ENCODE measurements around the gene C16orf95. TPM values are rescaled to one million over a fixed set of nuclear protein-coding genes. Genes with fewer than 3 reads are reported as not detected.
"Not testable (repeated sequence)": the region's sequence is repeated elsewhere in the genome, so short reads cannot be mapped to it uniquely, and the experiment has no call there.

Gene C16orf95
- total RNA-seq (2014; rRNA removed; shearing (Covaris generic)), result 18.0 and 22.8 TPM in 2 replicates

- peak; percentile 90 for DNase-seq (ENCODE audit: low spot score)
Measured at GRCh38 chr16:87316923-87317749, at the start of gene C16orf95. Gene C16orf95, minus strand, starts transcription at chr16:87317392. Its CDS starts 150 bp downstream, at chr16:87317242.

DNA sequence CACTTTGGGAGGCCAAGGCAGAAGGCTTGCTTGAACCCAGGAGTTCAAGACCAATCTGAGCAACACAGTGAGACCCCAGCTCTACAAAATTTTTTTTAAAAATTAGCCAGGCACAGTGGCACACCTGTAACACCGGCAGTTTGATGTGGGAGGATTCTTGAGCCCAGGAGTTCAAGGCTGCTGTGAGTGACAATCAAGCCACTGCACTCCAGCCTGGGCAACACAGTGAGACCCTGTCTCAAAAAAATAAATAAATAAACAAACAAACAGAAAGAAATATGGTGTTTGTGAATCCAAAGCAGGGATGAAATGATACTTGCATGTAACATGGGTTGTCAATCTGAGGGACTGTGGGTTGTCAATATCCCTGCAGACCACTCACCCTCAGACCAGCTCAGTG lies 49.7 kb upstream of the C16orf95 start:
- DNase-seq (ENCODE audit: low spot score), result no peak

DNA sequence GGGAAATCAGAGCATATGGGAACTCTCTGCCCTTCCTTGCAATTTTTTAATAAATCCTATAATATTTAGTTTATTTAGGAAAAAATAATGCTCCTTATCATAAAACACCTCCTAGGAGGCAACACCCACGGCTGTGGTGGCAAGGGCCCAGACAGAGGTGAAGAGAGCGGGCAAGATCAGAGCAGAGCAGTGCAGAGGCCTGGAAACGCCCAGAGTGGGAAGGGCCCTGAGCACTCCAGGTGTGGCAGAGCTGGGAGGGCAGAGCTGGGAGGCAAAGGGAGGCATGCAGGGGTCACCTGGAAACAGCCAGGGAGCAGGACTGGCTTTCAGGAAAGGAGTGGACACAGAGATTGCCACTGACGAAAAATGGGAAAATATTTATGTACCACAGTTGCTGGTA lies 49.1 kb upstream of the C16orf95 start:
- DNase-seq (ENCODE audit: low spot score), result no peak

GRCh38 chr16:87365021-87365713 lies 48.0 kb upstream of the C16orf95 start:
- no peak for DNase-seq (ENCODE audit: low spot score)

GRCh38 chr16:87363771-87364455 lies 46.7 kb upstream of the C16orf95 start:
- no peak for DNase-seq (ENCODE audit: low spot score)

- DNase-seq (ENCODE audit: low spot score), result not testable (repeated sequence)
Measured at GRCh38 chr16:87362828-87363559, 45.8 kb upstream of the C16orf95 start.

DNA sequence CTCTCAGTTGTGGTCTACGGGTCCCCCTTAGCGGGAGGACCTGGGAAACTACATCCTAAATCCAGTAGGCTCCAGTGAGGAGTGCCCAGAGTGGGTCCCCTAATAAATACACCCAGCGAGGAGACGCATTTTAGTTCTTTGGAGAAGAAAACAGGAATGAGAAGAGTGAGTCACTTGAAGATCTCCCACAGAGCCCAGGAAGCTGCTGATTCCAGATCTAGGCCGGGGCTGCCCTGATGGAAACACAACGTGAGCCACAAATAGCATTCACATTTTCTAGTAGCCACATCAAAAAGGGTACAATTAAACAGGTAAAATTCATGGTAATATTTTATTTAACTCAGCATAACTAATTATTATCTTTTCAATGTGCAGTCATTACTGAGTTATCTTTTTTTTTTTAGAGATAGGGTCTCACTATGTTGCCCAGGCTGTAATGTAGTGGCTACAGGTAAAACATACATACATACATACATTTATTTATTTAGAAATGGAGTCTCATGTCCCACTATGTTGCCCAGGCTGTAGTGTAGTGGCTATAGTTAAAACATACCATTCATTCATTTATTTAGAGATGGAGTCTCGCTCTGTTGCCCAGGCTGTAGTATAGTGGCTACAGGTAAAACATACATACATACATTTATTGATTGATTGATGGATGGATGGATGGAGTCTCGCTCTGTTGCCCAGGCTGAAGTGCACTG lies 44.9 kb upstream of the C16orf95 start:
- DNase-seq (ENCODE audit: low spot score), result no peak

DNA sequence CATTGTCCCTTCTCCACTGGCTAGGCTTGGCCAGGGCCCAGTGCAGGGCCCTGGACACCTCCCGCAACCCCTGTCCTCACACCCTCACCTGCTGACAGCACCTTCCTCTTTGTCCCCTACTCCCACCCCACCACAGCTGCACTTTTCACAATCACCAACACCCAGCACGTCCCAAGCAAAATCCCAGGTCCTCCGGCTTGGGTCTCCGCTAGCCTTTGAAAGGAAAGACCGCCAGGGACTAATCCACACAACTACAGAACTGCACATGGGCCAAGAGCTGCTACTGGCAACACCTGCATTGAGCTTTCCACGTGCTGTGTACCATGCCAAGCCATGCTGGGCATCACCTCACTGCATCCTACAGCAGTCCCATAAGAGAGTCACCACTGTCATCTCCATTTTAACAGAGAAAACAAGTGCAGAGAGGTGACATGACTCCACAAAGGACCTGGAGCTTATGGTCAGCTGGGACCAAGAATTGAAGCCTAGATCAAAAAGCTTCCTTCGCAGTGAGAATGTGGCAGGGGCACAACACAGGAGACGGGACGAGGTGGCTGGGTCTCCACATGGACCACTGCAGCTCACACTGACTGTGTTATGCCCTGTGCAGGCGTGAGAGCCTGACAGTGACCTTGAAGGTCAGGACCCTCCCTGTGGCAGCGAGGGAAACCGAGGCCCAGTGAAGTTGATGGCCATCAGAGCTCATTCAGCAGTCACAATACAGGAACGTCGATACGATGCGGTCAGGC lies 43.8 kb upstream of the C16orf95 start:
- DNase-seq (ENCODE audit: low spot score), result no peak

DNA sequence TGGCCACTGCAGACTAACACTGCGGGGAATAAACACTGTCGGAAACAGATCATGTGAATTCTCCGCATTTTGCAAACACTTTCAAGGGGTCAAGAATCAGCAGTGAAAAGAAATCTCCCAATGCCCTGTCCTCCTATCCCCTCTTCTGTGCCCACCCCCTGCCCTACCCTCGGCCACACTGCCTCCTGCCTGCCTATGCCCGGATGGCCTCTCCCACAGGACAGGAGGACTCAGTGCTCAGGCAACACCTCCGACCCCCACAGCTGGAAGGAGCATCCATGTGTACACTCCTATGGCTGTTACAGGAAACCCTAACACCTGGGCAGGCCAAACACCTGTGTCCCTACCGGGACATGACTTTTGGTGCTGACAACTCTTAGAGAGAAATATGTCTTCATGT lies 41.9 kb upstream of the C16orf95 start:
- DNase-seq (ENCODE audit: low spot score), result no peak

GRCh38 chr16:87358696-87359095 lies 41.5 kb upstream of the C16orf95 start:
- no peak for DNase-seq (ENCODE audit: low spot score)

GRCh38 chr16:87358250-87358649 lies 41.1 kb upstream of the C16orf95 start:
- DNase-seq (ENCODE audit: low spot score), result no peak

DNA sequence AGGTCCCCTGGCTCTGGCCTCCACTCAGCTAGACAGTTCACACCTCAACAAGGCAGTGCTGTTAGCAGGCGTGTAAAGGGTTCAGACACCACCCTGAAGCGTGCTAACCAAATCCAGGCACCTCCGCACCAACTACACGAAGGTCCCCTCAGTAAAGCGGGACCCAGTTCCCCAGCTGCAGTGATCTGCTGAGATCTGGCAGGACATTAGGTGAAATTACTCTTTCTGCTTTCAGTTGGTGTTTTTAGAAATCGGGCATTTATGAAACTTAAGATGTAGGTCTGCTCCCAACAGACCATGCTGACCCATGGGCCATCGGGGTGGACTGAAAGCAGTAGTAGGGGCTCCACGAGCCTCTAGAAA lies 39.3 kb upstream of the C16orf95 start:
- no peak for DNase-seq (ENCODE audit: low spot score)

DNA sequence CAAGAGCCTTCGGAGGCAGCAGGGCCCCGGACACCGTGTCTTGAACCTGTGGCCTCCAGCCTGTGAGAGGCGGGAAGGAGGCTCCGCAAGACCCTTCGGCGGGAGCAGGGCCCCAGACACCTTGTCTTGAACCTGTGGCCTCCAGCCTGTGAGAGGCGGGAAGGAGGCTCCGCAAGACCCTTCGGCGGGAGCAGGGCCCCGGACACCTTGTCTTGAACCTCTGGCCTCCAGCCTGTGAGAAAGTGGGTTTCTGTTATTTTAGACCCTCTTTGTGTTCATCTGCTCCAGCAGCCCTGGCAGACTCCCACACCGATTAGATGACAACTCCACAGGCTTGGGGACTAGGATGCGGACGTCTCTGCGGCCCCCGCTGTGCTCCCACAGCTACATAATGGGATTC lies 36.4 kb upstream of the C16orf95 start:
- no peak for DNase-seq (ENCODE audit: low spot score)

DNA sequence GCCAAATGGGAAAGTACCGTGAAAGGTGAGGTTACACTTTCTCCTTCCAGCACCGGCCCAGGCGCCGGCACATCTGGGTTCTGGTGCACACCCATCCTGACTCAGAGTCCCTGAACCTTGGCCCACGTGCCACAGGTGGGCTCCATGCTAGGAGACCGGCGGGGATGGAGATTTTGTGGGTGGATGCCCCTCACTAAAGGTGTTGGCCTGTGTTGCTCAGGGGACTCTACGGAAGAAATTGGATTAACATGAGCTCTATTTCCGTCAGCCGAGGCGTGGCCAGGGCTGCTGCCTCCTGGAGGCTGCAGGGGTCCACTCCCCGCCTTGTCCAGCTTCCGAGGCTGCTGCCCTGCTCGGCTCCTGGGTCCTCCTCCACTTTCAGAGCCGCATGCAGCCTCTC lies 35.6 kb upstream of the C16orf95 start:
- DNase-seq (ENCODE audit: low spot score), result no peak

DNA sequence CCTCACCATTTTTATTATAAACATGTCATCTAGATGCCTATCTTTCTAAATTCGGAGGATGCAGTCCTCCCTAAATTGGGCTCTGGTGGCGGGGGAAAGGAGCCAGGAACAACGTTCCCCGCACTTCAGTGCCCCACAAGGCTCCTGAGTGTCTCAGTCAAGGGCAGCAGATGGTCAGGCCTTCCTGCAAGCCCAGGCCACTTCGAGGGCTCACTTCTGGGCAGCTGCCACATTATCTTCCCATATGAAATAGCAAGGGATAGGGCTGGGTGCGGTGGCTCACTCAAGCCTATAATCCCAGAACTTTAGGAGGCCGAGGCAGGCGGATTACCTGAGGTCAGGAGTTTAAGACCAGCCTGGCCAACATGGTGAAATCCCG lies 34.1 kb upstream of the C16orf95 start:
- no peak for DNase-seq (ENCODE audit: low spot score)

DNA sequence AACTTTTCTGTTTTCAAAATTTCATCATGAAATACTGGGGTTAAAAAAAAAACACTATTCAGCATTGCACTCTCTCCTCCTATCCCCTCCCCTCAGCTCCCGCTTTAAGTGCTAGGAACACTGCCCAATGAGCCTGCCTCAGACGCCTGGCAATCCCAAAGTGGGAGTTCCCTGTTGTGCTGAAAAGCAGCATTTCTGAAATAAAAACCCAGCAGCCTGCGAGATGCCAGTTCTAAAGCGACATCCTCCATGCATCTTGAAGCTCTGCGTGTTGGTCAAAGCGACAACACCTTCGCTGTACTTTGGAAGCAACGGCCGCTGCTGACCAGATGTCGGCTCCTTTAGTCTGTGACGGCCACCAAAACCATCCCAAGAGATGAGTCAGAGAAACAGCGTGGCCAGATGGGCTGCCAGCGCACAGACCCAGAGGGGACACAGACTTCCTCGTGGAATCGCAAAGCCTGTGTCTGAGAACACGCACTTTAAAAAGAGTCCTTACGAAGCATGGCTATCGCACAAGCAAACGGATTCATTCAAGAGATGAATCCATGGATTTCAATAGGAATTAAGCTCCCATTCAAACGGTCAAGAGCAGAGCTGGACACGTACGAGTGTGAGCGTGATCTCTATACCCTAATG lies 33.6 kb upstream of the C16orf95 start:
- DNase-seq (ENCODE audit: low spot score), result no peak

DNA sequence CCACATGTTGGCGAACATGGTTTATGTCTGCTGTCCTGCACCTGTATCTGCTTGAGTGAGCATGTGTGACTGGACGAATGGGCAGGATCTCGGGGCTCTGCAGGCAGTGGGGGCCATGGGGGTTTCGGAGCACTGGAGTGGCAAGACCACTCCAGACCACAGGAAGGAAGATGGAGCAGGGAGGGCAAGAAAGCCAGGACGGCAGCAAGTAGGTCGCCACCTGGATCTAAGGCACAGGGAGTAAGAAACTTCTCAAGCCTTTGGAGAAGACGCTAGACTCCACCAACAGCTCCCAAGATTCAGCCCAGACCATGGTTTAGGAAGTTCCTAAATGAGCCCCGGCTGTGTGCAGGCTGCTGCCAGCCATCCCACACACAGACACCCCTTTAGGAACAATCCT lies 32.8 kb upstream of the C16orf95 start:
- no peak for DNase-seq (ENCODE audit: low spot score)

DNA sequence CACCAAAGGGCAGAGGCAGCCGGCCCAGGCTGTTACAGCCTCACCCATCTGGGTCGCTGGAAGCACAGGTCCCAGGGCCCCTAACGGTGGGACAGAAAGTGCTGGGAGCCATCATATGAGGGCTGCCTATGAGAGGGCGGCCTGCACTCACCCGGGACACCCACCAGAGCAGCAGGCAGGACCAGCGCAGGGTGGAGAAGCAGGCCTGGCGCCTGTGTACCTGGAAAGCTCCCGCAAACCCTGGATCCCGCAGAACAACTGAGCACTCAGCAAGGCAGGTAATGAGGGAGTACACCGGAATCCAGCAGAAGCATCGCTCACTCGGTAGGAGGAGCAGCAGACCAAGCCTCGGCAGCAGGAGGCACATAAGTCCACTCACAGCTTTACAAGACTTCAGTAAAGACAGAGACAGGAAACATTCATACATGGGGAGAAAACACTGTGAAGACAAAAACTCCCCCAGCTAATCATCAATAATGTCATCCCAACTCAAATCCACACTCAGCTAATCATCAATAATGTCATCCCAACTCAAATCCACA lies 31.5 kb upstream of the C16orf95 start:
- no peak for DNase-seq (ENCODE audit: low spot score)

DNA sequence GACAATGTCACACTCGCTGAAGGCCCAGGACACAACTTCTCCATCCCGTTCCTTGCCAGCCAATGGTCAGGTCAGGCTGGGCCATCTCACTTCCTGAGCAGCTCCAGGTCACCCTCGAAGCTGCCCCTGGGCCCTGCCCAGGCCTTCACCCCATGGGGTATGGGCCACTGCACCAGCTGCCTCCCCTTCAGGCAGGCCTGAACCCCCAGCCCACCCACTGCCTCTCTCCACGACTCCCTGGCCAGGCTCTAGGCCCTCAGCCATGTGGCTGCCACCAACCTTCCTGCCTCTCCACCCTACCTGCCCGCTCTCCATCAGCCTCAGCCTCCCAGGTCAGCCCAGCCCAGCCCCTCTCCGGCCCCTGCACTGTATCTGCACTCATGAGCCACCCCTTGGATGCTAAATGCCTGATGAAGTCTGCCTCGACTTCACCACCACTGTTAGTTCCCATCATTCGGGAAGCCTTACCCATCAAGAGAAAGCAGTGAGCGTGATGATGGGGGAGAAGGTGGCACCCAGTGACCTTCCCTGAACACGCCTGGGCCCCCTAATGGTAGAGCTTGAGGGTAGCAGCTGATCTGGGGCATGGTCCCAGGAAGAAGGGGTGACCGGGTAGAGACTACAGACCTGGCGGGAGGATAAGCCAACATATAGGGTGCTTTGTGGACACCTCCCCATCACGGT lies 30.9 kb upstream of the C16orf95 start:
- no peak for DNase-seq (ENCODE audit: low spot score)
